ENCODE measurements around the gene LRRC45.

DNA sequence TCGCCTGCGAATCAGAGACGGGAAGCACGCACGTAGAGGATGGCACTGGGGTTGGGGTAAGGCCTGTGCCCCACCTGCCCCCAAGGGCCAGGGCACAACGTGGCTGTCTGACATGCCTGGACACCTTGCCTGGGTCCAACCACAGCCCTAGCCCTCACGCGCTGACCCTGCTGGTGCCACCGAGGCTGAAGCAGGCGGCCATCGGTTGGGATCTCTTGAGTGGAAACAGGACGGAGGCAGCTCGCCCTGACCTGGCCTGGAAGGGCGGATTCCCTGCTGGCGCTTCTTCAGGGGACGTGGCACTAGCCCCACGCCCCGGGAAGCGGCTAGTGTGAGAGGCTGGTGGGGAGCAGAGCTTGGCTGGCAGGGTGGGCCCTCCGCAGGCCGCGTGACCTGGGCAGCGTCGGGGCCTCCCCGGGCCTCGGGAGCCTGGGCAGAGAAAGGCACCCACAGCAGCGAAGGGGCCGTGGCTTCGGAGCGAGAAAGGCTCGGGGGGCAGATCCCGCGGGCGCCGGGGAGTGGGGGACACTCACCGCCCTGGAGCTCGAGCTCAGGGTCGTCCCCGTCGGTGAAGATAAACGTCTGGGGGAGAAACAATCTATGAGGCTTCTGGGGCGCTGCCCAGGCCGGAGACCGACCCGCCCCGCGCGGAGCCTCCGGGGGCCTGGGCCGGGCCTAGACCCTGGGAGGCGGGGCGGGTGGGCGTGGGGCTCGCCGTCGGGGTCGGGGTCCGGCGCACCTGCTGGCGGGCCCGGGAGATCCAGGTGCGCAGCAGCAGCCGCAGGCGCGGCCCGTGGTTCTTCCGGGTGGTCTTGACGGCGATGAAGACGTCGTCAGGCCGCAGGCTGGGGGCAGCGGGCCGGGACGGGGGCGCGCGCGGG, 27.9 kb downstream of the LRRC45 start:
- TF ChIP-seq, protein P1, sequence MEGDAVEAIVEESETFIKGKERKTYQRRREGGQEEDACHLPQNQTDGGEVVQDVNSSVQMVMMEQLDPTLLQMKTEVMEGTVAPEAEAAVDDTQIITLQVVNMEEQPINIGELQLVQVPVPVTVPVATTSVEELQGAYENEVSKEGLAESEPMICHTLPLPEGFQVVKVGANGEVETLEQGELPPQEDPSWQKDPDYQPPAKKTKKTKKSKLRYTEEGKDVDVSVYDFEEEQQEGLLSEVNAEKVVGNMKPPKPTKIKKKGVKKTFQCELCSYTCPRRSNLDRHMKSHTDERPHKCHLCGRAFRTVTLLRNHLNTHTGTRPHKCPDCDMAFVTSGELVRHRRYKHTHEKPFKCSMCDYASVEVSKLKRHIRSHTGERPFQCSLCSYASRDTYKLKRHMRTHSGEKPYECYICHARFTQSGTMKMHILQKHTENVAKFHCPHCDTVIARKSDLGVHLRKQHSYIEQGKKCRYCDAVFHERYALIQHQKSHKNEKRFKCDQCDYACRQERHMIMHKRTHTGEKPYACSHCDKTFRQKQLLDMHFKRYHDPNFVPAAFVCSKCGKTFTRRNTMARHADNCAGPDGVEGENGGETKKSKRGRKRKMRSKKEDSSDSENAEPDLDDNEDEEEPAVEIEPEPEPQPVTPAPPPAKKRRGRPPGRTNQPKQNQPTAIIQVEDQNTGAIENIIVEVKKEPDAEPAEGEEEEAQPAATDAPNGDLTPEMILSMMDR (conservative IDR thresholded peaks at IDR 0.05; ENCODE audit: low read depth, low read length), result no peak
- no peak for TF ChIP-seq EZH2 (IDR thresholded peaks at IDR 0.05; ENCODE audit: borderline replicate concordance, low read depth, low read length, poor library complexity, severe bottlenecking)
